ENCODE results near the gene TEAD3.

Gene TEAD3

DNA sequence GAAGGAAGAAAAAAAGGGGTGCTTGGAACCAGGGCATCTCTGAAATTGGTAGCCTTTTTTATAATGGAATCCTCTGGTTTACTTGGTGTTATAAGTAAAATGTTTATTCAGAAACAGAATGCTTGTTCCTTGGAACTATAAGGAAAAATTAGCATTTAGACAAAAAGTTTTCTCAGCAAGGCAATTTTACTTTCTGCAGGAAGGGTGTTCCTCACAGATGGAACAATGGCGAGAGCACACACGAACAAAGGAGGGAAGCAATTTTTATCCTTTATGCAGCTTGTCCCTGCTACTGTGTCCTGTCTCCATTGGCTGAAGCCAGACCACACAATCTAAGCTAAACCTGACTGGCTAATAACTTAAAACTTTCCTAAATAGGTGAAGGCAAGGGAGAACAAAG is 67.4 kb downstream of the TEAD3 start:
- Histone ChIP-seq H4K20me1 (ENCODE audit: insufficient read depth, low read length) (no peaks in the 10 kb centered on the region), H3K27me3 (replicated peaks; ENCODE audit: insufficient read depth, low read length) (no peaks in the 10 kb centered on the region), H3K4me1 (ENCODE audit: low read length) (no peaks in the 10 kb centered on the region), H3K9me2 (replicated peaks; ENCODE audit: insufficient read depth, low read length) (no peaks in the 10 kb centered on the region), H3F3A (ENCODE audit: insufficient read depth, low read length) (no peaks in the 10 kb centered on the region), H3K27ac (ENCODE audit: low read length) (no peak overlapping the region), H2AFZ (ENCODE audit: low read length) (no peak overlapping the region), H3K4me2 (ENCODE audit: low read depth, low read length) (no peak overlapping the region), H3K9me3 (replicated peaks; ENCODE audit: insufficient read depth, low read length) (no peaks in the 10 kb centered on the region), H3K36me3 (replicated peaks; ENCODE audit: insufficient read depth, low read length) (no peaks in the 10 kb centered on the region), H3K79me2 (ENCODE audit: low read length) (no peaks in the 10 kb centered on the region), H3K4me3 (ENCODE audit: low read length) (no peak overlapping the region), H3K9ac (ENCODE audit: low read length) (no peak overlapping the region)
- TF ChIP-seq, protein P1, sequence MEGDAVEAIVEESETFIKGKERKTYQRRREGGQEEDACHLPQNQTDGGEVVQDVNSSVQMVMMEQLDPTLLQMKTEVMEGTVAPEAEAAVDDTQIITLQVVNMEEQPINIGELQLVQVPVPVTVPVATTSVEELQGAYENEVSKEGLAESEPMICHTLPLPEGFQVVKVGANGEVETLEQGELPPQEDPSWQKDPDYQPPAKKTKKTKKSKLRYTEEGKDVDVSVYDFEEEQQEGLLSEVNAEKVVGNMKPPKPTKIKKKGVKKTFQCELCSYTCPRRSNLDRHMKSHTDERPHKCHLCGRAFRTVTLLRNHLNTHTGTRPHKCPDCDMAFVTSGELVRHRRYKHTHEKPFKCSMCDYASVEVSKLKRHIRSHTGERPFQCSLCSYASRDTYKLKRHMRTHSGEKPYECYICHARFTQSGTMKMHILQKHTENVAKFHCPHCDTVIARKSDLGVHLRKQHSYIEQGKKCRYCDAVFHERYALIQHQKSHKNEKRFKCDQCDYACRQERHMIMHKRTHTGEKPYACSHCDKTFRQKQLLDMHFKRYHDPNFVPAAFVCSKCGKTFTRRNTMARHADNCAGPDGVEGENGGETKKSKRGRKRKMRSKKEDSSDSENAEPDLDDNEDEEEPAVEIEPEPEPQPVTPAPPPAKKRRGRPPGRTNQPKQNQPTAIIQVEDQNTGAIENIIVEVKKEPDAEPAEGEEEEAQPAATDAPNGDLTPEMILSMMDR (IDR thresholded peaks at IDR 0.05; ENCODE audit: low read length): no peak
- TF ChIP-seq EZH2 (optimal IDR thresholded peaks at IDR 0.05; ENCODE audit: low read depth, low read length) (no peak), EZH2phosphoT487 (IDR thresholded peaks at IDR 0.05; ENCODE audit: low read length) (no peak)
- DNase-seq: no peak

GRCh38 chr6:35428421-35429149 is 68.3 kb downstream of the TEAD3 start:
- Histone ChIP-seq H3K36me3 (replicated peaks; ENCODE audit: insufficient read depth, low read length) (no peaks in the 10 kb centered on the region), H3K4me3 (ENCODE audit: low read length) (no peak overlapping the region), H3K79me2 (ENCODE audit: low read length) (no peaks in the 10 kb centered on the region), H3K27me3 (replicated peaks; ENCODE audit: insufficient read depth, low read length) (no peaks in the 10 kb centered on the region), H4K20me1 (ENCODE audit: insufficient read depth, low read length) (no peaks in the 10 kb centered on the region), H3K27ac (ENCODE audit: low read length) (no peak overlapping the region), H3K4me1 (ENCODE audit: low read length) (no peaks in the 10 kb centered on the region), H3K9ac (ENCODE audit: low read length) (no peak overlapping the region), H3K4me2 (ENCODE audit: low read depth, low read length) (no peak overlapping the region), H2AFZ (ENCODE audit: low read length) (no peak overlapping the region), H3K9me2 (replicated peaks; ENCODE audit: insufficient read depth, low read length) (no peaks in the 10 kb centered on the region), H3K9me3 (replicated peaks; ENCODE audit: insufficient read depth, low read length) (no peaks in the 10 kb centered on the region), H3F3A (ENCODE audit: insufficient read depth, low read length) (no peaks in the 10 kb centered on the region)
- DNase-seq: no peak
- no peak for TF ChIP-seq EZH2 (optimal IDR thresholded peaks at IDR 0.05; ENCODE audit: low read depth, low read length)
- no peak for TF ChIP-seq EZH2phosphoT487 (IDR thresholded peaks at IDR 0.05; ENCODE audit: low read length)
- TF ChIP-seq, protein P1 (IDR thresholded peaks at IDR 0.05; ENCODE audit: low read length): no peak

GRCh38 chr6:35427851-35428321 is 69.0 kb downstream of the TEAD3 start:
- Histone ChIP-seq H3F3A (ENCODE audit: insufficient read depth, low read length) (no peaks in the 10 kb centered on the region), H3K4me3 (ENCODE audit: low read length) (no peak overlapping the region), H3K36me3 (replicated peaks; ENCODE audit: insufficient read depth, low read length) (no peaks in the 10 kb centered on the region), H3K27me3 (replicated peaks; ENCODE audit: insufficient read depth, low read length) (no peaks in the 10 kb centered on the region), H3K79me2 (ENCODE audit: low read length) (no peaks in the 10 kb centered on the region), H3K9me2 (replicated peaks; ENCODE audit: insufficient read depth, low read length) (no peaks in the 10 kb centered on the region), H3K27ac (ENCODE audit: low read length) (no peak overlapping the region), H4K20me1 (ENCODE audit: insufficient read depth, low read length) (no peaks in the 10 kb centered on the region), H2AFZ (ENCODE audit: low read length) (no peak overlapping the region), H3K4me2 (ENCODE audit: low read depth, low read length) (no peak overlapping the region), H3K4me1 (ENCODE audit: low read length) (no peaks in the 10 kb centered on the region), H3K9ac (ENCODE audit: low read length) (no peak overlapping the region), H3K9me3 (replicated peaks; ENCODE audit: insufficient read depth, low read length) (no peaks in the 10 kb centered on the region)
- no peak for DNase-seq
- TF ChIP-seq, protein P1 (IDR thresholded peaks at IDR 0.05; ENCODE audit: low read length): no peak
- TF ChIP-seq EZH2phosphoT487 (IDR thresholded peaks at IDR 0.05; ENCODE audit: low read length) (no peak), EZH2 (optimal IDR thresholded peaks at IDR 0.05; ENCODE audit: low read depth, low read length) (no peak)

Measured in MM.1S (cell line).